Measurements from ENCODE around the gene KRT5.

DNA sequence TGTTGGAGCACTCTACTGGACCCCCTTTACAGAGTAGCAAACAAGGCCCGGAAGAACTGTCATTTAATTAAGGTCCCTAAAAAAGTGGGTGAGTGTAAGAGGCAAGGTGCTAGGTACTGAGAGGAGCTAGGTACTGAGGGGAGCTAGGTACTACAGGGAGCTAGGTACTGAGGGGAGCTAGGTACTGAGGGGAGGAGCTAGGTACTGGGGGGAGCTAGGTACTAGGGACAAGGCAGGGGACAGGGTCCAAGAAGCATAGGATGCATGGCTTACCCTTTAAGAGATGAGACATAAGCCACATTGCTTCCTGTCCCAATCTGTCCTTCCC, 4.9 kb downstream of the KRT5 start:
- no peak for TF ChIP-seq POLR2A (IDR thresholded peaks at IDR 0.05; ENCODE audit: low read depth, low read length)
- TF ChIP-seq POLR2AphosphoS5 (IDR thresholded peaks at IDR 0.05; ENCODE audit: low read depth, low read length), result no peak

Data from GM12892 (cell line).